ENCODE data around the gene KCNK7. TPM values are rescaled to one million over a fixed set of nuclear protein-coding genes. Genes with fewer than 3 reads are reported as not detected.
A peak's percentile ranks its signal among the peaks of the same experiment; 100 is the strongest.

The KCNK7 gene
- polyA plus RNA-seq, 3 donors: 4.3 TPM; not detected in 2

- H3K27ac ChIP-seq (ENCODE audit: low read depth in 1 of 2, low read length in 2 of 2): no peak overlapping the region
- no peak overlapping the region for H3K9ac ChIP-seq (ENCODE audit: insufficient read depth, low read length, poor library complexity, severe bottlenecking)
- intact Hi-C loops (cut with micrococcal nuclease): no loop called here
Measured at GRCh38 chr11:65592858-65593517, 2.6 kb downstream of the KCNK7 start.

DNA sequence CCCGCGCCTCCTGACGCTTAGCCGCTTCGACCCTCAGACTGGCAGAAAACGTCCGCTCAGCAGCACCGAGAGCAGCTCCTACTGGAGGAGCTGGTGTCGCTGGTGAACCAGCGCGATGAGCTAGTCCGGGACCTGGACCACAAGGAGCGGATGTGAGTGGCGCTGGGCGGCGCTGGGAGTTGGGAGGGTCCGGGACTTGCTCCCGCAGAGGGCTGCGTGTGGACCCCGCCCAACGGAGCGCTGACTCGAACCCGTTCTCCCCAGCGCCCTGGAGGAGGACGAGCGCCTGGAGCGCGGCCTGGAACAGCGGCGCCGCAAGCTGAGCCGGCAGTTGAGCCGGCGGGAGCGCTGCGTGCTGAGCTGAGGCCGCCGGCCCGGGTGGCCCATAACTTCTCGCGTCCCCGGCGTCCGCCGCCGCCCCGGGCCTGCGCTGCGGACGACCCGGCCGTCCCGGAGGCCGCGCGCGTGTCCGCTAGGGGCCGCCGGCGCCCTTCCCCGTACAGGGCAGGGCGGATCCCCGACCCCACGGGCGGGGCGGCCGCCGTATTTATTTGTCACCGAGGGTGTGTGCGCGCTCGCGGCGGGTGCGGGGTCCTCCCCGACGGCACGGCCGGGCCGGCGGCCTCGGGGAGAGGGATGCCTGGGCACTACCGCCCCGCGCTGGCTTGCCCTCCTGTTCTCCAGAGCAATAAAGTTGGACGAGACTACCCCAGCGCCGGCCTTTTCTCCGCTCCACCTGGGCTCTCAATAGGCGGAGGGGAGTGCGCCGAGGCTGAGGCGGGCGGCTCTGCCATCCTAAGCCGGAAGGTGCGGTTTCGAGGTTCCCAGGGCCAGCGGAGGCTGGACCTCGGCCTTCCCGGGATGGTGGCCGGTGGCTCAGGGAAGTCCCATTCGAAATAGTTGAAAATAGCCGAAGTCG lies 3.4 kb downstream of the KCNK7 start:
- Histone ChIP-seq H4K20me1 (ENCODE audit: insufficient read depth, low read length) (peaks cover 97% of the 10 kb centered on the region), H3K27me3 (ENCODE audit: control insufficient read depth in 2 of 2, insufficient read depth in 2 of 2, low read length in 2 of 2) (no peaks in the 10 kb centered on the region), H3K79me2 (ENCODE audit: insufficient read depth, low read length) (peaks cover 27% of the 10 kb centered on the region), H3K4me2 (replicated peaks; ENCODE audit: extremely low read depth, low read length, poor library complexity, severe bottlenecking) (no peak overlapping the region), H2AFZ (ENCODE audit: insufficient read depth, low read depth, low read length, poor library complexity, severe bottlenecking) (no peak overlapping the region), H3K4me1 (ENCODE audit: control insufficient read depth in 1 of 2, insufficient read depth in 2 of 2, low read length in 2 of 2) (peaks cover 42 to 60% of the 10 kb centered on the region in 2 donors), H3K4me3 (replicated peaks in 1 of 3; ENCODE audit: low read depth in 2 of 3, low read length in 3 of 3) (no peak overlapping the region), H3K27ac (ENCODE audit: low read depth in 1 of 2, low read length in 2 of 2) (no peak overlapping the region), H3K36me3 (replicated peaks in 1 of 2; ENCODE audit: control insufficient read depth in 1 of 2, insufficient read depth in 2 of 2, low read length in 2 of 2) (peaks cover 46 to 49% of the 10 kb centered on the region in 2 donors), H3K9ac (ENCODE audit: insufficient read depth, low read length, poor library complexity, severe bottlenecking) (no peak overlapping the region), H3K9me3 (replicated peaks in 1 of 2; ENCODE audit: control insufficient read depth in 1 of 2, insufficient read depth in 1 of 2, low read length in 2 of 2) (no peaks in the 10 kb centered on the region)
- H3K4me1 Mint-ChIP-seq: peaks cover 52% of the 10 kb centered on the region
- intact Hi-C loops (cut with micrococcal nuclease): no loop called here
- no peaks in the 10 kb centered on the region for H3K9me3 Mint-ChIP-seq
- DNase-seq: no peak
- WGBS (ENCODE audit: insufficient coverage): 92% methylated on average over 106 of the region's 106 CpGs
- H3K4me3 Mint-ChIP-seq: no peak overlapping the region
- H3K27ac Mint-ChIP-seq: no peak overlapping the region
- H3K36me3 Mint-ChIP-seq: peaks cover 28 to 66% of the 10 kb centered on the region in 2 donors
- no peaks in the 10 kb centered on the region for H3K27me3 Mint-ChIP-seq (ENCODE audit: low read depth in 3 of 3)
- TF ChIP-seq, protein P1, sequence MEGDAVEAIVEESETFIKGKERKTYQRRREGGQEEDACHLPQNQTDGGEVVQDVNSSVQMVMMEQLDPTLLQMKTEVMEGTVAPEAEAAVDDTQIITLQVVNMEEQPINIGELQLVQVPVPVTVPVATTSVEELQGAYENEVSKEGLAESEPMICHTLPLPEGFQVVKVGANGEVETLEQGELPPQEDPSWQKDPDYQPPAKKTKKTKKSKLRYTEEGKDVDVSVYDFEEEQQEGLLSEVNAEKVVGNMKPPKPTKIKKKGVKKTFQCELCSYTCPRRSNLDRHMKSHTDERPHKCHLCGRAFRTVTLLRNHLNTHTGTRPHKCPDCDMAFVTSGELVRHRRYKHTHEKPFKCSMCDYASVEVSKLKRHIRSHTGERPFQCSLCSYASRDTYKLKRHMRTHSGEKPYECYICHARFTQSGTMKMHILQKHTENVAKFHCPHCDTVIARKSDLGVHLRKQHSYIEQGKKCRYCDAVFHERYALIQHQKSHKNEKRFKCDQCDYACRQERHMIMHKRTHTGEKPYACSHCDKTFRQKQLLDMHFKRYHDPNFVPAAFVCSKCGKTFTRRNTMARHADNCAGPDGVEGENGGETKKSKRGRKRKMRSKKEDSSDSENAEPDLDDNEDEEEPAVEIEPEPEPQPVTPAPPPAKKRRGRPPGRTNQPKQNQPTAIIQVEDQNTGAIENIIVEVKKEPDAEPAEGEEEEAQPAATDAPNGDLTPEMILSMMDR (IDR thresholded peaks at IDR 0.05): no peak

More at GRCh38 chr11:65592858-65593517, 2.6 kb downstream of the KCNK7 start:
- Histone ChIP-seq H2AFZ (ENCODE audit: insufficient read depth, low read depth, low read length, poor library complexity, severe bottlenecking) (no peak overlapping the region), H3K36me3 (replicated peaks in 1 of 2; ENCODE audit: control insufficient read depth in 1 of 2, insufficient read depth in 2 of 2, low read length in 2 of 2) (peaks cover 52 to 57% of the 10 kb centered on the region in 2 donors), H3K4me1 (ENCODE audit: control insufficient read depth in 1 of 2, insufficient read depth in 2 of 2, low read length in 2 of 2) (peaks cover 34 to 52% of the 10 kb centered on the region in 2 donors), H3K27me3 (ENCODE audit: control insufficient read depth in 2 of 2, insufficient read depth in 2 of 2, low read length in 2 of 2) (no peaks in the 10 kb centered on the region), H4K20me1 (ENCODE audit: insufficient read depth, low read length) (peaks cover 96% of the 10 kb centered on the region), H3K9me3 (replicated peaks in 1 of 2; ENCODE audit: control insufficient read depth in 1 of 2, insufficient read depth in 1 of 2, low read length in 2 of 2) (no peaks in the 10 kb centered on the region), H3K4me3 (replicated peaks in 1 of 3; ENCODE audit: low read depth in 2 of 3, low read length in 3 of 3) (no peak overlapping the region), H3K79me2 (ENCODE audit: insufficient read depth, low read length) (peaks cover 23% of the 10 kb centered on the region), H3K4me2 (replicated peaks; ENCODE audit: extremely low read depth, low read length, poor library complexity, severe bottlenecking) (no peak overlapping the region)
- Mint-ChIP-seq H3K27me3 (ENCODE audit: low read depth in 3 of 3) (no peaks in the 10 kb centered on the region), H3K27ac (peak overlapping the region in 4 of 7 donors; percentile 10 to 75 (median 20)), H3K36me3 (peaks cover 34 to 70% of the 10 kb centered on the region in 2 donors), H3K9me3 (no peaks in the 10 kb centered on the region), H3K4me1 (peaks cover 44% of the 10 kb centered on the region), H3K4me3 (no peak overlapping the region)
- no peak for DNase-seq
- WGBS (ENCODE audit: insufficient coverage): 80% methylated on average over 19 of the region's 22 CpGs
- TF ChIP-seq, protein P1 (IDR thresholded peaks at IDR 0.05): no peak
